NB4 (cell line): ENCODE results near the gene MAPKAPK3.

ENCODE experiments used
- CTCF ChIP-seq: IDR thresholded peaks from one replicate; pipeline ENCODE4 v1.5.1; 2012; ENCODE audit warnings: low read depth, low read length
- MAX ChIP-seq: IDR thresholded peaks from 2 replicates; pipeline ENCODE4 v1.6.1; 2011; ENCODE audit warnings: low read depth, low read length
- MYC ChIP-seq: IDR thresholded peaks from 2 replicates; pipeline ENCODE4 v1.6.1; 2011; ENCODE audit warnings: low read depth, low read length
- POLR2A ChIP-seq: IDR thresholded peaks from 2 replicates; pipeline ENCODE4 v1.6.1; 2011; ENCODE audit warnings: mild to moderate bottlenecking; ENCODE audit not compliant: insufficient read length; ENCODE audit errors: extremely low read depth

- TF ChIP-seq CTCF (no peak), POLR2A (no peak), MYC (no peak), MAX (no peak)
Measured at GRCh38 chr3:50650018-50650417, 33.1 kb downstream of the MAPKAPK3 start.
